Skin of body (tissue), 2 donors: ENCODE data around the gene LINC01488. TPM values are rescaled to one million over a fixed set of nuclear protein-coding genes. Genes with fewer than 3 reads are reported as not detected.

Experiments
- DNase-seq: peaks from one replicate; lab custom pipeline; 2025; lab: John Stamatoyannopoulos, UW
- total RNA-seq: library from RNA; depleted of rRNA; stranded (reverse); fragments of >200 nt; gene quantifications from one replicate; pipeline ENCODE4 v1.2.3, GENCODE V29; 2014

LINC01488 gene
- total RNA-seq, 1 donor from 2014 or later = not detected

DNA sequence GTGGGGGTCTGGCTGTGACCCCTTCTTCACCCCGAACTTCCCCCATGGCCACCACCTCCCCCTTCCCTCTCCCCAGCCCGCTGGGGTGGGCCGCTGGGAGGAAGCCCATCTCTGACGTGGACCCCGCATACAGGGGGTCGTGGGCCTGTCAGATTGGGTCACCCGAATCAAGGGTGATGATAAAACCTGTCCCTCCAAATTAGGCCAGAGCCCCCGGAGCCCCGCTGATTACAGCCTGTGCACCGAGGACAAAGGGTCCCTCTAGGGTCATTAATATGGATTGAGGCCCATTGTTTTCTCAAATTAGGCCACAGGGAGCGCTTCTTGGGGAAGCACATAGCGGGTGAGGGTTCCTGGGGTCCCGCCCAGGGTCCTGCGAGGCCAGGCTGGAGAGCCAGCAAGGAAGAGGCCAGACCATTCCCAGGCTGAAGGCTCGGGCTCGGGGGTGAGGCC lies 4.9 kb upstream of the LINC01488 start:
- no peak for DNase-seq

DNA sequence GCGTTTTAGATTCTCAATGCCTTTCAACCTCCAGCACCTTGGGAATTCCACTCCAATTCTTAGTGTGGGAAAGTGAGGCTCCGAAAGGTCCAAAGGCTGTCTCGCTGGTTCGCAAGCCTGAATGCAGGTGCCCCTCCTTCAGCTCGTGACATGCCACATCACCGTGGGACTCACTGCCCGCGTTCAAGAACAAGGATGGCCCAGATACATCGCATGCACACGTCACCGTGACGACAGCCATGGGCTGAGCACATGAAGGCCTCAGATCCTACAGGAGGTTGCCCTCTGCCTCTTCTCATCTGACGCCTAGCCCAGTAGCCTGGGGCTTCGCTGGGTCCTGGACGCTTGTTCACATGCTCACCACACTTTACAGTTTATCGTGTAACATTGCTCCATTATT lies 4.4 kb upstream of the LINC01488 start:
- no peak for DNase-seq

- DNase-seq = no peak
Measured at GRCh38 chr11:69479591-69480271, 1.7 kb upstream of the LINC01488 start.

- DNase-seq = peak; percentile 24
Measured at GRCh38 chr11:69480547-69481392, 693 bp upstream of the LINC01488 start.

DNA sequence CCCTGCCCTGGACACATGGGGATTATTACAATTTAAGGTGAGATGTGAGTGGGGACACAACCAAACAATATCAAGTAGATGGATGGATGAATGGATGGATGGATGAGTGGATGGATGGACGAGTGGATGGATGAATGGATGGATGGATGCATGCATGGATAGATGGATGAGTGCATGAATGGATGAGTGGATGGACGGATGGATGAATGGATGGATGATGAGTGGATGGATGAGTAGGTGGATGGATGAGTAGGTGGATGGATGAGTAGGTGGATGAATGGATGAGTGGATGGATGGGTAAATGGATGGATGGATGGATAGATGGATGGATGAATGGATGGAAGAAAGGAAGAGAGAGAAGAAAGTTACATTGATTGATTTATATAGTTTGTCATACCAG lies 859 bp downstream of the LINC01488 start:
- DNase-seq = no peak

- DNase-seq = no peak
Measured at GRCh38 chr11:69483170-69483569, 1.7 kb downstream of the LINC01488 start.

DNA sequence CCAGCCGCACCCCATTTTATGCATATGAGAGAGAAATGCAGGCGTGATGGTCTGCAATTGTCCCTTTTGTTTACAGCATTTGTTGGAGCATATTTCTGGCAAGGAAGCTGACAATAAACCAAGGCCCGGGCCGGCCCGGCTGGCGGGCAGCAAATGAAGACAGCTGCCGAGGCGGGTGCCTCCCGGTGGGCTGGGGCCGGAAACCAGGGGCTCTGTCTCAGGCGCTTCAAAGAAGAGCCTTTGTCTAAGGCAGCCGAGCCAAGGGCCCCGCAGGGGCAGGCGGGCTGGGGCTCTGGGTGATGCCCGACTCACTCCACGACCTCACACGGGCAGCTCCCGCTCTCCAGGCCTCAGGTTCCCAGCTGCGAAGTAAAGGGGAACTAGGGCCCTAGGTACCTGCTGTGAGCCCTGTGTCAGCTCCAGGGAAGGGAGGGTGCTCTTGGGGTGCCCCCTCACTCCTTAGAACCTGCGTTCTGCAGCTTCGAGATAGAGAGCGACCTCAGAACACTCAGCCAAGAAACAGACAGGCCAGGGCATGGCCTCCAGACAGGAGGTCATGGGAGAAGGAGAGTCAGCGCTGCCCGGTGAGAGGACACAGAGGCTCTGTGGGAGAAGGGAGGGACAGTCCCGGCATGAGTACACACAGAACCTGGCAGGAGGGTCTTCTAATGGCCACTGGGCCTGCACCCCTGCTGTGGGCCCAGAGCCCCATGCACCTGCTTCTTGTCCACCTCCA lies 2.4 kb downstream of the LINC01488 start:
- no peak for DNase-seq

- no peak for DNase-seq
Measured at GRCh38 chr11:69484427-69485259, 3.2 kb downstream of the LINC01488 start.

DNA sequence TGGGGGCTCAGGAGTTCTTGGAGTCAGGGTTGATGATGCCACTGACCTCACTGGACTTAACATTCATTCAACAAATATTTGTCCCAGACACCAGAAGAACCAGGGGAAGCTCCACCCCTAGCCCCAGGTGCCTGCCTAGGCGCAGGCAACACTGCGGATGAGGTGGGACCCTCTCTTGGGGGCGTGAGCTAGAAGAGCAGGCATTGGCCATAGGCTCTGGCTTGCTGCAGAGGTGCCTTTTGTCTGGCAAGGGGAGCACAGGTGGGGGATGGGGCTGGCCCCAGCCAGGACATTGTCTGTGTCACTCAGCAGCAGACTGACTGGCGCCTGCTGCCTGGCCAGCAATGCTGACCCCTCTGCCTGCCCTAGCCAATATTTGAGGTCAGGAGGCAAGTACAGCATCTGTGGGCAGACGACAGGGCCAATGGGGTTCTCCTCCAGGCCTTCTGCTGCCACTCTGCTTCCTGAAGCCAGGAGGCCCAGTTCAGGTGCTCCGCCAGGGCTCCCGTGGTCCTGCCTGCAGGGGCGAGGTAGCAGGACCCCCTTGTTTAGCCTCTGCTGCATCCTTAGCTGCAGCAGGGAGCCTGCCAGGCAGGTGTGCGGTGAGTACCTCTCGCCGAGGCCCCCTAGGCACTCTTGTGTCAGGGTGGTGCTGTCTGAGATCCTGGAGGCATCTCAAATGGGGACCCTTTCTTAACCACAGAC lies 4.0 kb downstream of the LINC01488 start:
- DNase-seq = no peak

- no peak for DNase-seq
Measured at GRCh38 chr11:69486056-69486772, 4.8 kb downstream of the LINC01488 start.

GRCh38 chr11:69486773-69487291 lies 5.4 kb downstream of the LINC01488 start:
- peak; percentile 57 for DNase-seq

DNA sequence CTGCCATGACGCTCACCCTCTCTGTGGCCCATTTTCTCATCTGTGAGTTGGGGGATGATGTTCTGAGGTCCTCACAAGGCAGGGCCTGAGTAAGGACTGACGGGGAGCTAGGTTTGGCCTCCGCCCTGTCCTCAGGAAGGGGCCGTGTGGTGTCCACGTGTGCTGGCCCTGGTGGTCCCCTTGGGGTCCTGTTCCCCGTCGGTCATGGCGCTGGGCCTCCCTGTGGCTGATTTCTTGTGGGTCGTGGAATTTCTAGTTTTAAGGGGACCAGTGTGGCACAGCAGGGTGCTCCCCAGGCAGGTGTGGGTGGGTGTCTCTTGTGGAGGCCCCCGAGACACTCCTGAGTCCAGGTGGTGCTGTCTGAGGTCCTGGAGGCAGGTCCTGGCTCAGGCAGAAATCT lies 5.9 kb downstream of the LINC01488 start:
- DNase-seq = no peak

DNA sequence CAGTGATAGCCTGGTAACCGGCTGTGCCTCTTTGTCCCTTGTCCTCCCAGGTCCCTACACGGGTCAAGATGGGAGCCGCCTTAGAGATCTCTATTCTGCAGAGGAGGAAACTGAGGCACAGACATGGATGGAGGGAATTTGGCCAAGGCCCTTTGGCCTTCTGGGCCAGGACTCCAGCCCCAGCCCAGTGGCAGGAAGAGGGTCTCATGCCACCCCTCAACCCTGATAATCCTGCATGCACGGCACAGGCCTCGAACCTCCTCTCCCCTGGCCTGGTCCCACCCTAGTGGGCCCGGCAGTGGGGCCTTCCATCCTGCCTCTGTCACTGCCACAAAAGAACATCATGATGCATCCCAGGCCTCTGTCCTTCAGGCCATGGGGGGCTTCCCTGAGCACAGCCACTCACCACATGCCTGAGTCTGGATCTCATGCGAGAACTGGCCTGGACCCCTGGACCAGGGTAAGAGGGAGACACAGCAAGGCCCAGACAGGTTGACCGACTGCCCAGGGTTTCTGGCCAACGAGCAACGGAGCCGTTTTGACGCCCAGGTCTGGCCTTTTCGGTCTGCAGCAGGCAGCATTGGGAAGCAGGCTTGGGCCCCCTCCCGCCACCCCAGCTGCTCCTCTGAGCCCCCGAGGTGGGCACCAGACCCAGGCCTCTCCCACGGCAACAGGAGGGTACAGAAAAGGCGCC lies 6.5 kb downstream of the LINC01488 start:
- no peak for DNase-seq

- DNase-seq = no peak
Measured at GRCh38 chr11:69488543-69488940, 7.1 kb downstream of the LINC01488 start.

GRCh38 chr11:69489031-69489745 lies 7.7 kb downstream of the LINC01488 start:
- DNase-seq = no peak

DNA sequence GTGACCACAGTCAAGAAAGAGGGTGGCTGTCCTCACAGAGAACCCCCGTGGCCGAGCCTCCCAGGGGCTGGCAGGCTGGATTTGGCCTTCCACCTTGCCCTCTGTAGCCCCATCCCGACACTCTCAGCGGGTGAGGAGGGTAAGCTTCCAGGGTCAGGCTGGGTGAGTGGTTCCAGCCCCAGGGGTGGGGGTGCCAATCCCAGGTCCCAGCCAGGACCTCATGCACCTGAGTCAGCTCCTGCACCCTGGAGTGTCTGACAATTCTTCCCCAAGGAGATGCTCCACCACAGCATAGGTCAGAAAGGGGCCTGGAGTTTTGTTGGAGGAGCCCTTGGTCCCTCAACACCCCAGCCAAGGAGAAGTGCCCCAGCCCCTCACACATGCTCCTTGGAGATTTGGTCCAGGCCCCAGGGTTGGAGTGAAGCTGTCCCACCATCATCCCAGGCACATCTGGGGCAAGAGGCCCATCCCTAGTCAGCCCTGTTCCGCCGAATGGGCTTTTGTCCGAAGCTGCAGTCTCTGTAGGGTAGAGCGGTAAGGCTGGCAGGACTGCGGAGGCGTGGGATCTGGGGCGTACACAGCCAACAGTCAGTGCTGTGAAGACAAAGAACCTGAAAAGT lies 8.4 kb downstream of the LINC01488 start:
- no peak for DNase-seq

- no peak for DNase-seq
Measured at GRCh38 chr11:69490516-69490915, 9.1 kb downstream of the LINC01488 start.
